Gastroesophageal sphincter (tissue), 4 donors: ENCODE results near the gene RHOG. TPM values are rescaled to one million over a fixed set of nuclear protein-coding genes. Genes with fewer than 3 reads are reported as not detected.

ENCODE experiments used
- ATAC-seq: fragments of 150-250 bp; one replicate; pipeline ENCODE4 v1.9.1; 2016; ENCODE audit warnings: mild to moderate bottlenecking, moderate library complexity
- H3K27ac ChIP-seq, 4 donors: fragments of 200-600 bp; sonication (generic) in 3 of 4; 1 replicate in 3 of 4; 2 replicates in 1 of 4; pipeline ENCODE4 v1.5.1; 2016 to 2019
- H3K27me3 ChIP-seq: fragments of 200-600 bp; sonication (generic); one replicate; pipeline ENCODE4 v1.5.1; 2019
- H3K36me3 ChIP-seq, 2 donors: fragments of 200-600 bp; sonication (generic); one replicate each; pipeline ENCODE4 v1.5.1; 2019; ENCODE audit warnings: control low read depth in 1 of 2
- H3K4me1 ChIP-seq, 3 donors: fragments of 200-600 bp; sonication (generic); 1 replicate in 2 of 3; 2 replicates in 1 of 3; pipeline ENCODE4 v1.5.1; 2016 to 2019; ENCODE audit warnings: control low read depth in 2 of 3
- H3K4me3 ChIP-seq, 2 donors: fragments of 200-600 bp; sonication (generic); one replicate each; pipeline ENCODE4 v1.5.1; 2019; ENCODE audit warnings: mild to moderate bottlenecking in 1 of 2, moderate library complexity in 1 of 2
- H3K9me3 ChIP-seq, 3 donors: fragments of 200-600 bp; sonication (generic); one replicate each; pipeline ENCODE4 v1.5.1; 2017 to 2019; ENCODE audit warnings: control low read depth in 2 of 3
- EP300 ChIP-seq: sonication (generic); formaldehyde crosslinking; IDR thresholded peaks from one replicate; pipeline ENCODE4 v1.6.1; 2017; ENCODE audit warnings: antibody characterized with exemption, mild to moderate bottlenecking
- POLR2A ChIP-seq, 2 donors: fragments of 450-650 bp; IDR thresholded peaks; one replicate each; pipeline ENCODE4 v1.6.1; 2017; ENCODE audit warnings: antibody characterized with exemption in 2 of 2, mild to moderate bottlenecking in 2 of 2, moderate library complexity in 1 of 2
- POLR2AphosphoS5 ChIP-seq: sonication (generic); formaldehyde crosslinking; IDR thresholded peaks from one replicate; pipeline ENCODE4 v1.6.1; 2017; ENCODE audit warnings: antibody characterized with exemption
- WGBS, 2 donors: methylation state at CpG; one replicate each; pipeline ENCODE4 v1.1.5; 2018; ENCODE audit warnings: low coverage in 1 of 2; 5-methylcytosine and 5-hydroxymethylcytosine counted together
- total RNA-seq, 4 donors: library from RNA; depleted of rRNA; stranded (reverse); fragments of >200 nt; gene quantifications; one replicate each; pipeline ENCODE4 v1.1.0, GENCODE V29; 2016
- TF ChIP-seq, protein P1 (sequence below), 4 experiments: fragments of 200-600 bp in 2 of 4; fragments of 450-650 bp in 2 of 4; sonication (generic) in 1 of 4; IDR thresholded peaks; one replicate each; pipeline ENCODE4 v1.5.1; 2017 to 2019; ENCODE audit warnings: antibody characterized with exemption in 4 of 4, mild to moderate bottlenecking in 2 of 4, moderate library complexity in 2 of 4

The RHOG gene
- total RNA-seq, 4 donors from 2014 or later = 31.9 to 67.4 (median 52.2) TPM

DNA sequence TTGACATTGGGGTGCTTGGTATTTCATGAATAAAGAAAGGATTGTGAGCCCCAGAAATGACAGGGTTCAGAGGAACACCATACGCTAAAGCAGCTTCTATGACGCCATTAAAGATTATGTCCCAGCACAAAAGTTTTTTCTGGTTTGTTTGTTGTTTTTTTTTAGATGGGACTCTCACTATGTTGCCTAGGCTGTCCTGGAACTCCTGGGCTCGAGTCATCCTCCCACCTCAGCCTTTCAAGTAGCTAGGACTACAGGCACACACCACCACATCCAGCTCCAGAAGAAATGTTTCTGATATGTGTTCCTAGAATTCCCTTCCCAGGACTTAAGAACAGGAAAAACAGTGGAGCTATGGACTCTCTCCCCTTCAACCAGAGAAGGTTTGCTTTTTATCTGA is 2.6 kb upstream of the RHOG start:
- WGBS, 2 donors = 73 to 91% methylated on average over 2 of the region's 3 CpGs
- Histone ChIP-seq H3K4me1 (peaks cover 0 to 29% (median 5%) of the 10 kb centered on the region in 3 donors), H3K4me3 (no peak overlapping the region), H3K27ac (no peak overlapping the region), H3K27me3 (no peaks in the 10 kb centered on the region), H3K9me3 (no peaks in the 10 kb centered on the region), H3K36me3 (no peaks in the 10 kb centered on the region)
- TF ChIP-seq POLR2AphosphoS5 = no peak
- TF ChIP-seq POLR2A (IDR thresholded peaks at IDR 0.05) = no peak
- TF ChIP-seq, protein P1, sequence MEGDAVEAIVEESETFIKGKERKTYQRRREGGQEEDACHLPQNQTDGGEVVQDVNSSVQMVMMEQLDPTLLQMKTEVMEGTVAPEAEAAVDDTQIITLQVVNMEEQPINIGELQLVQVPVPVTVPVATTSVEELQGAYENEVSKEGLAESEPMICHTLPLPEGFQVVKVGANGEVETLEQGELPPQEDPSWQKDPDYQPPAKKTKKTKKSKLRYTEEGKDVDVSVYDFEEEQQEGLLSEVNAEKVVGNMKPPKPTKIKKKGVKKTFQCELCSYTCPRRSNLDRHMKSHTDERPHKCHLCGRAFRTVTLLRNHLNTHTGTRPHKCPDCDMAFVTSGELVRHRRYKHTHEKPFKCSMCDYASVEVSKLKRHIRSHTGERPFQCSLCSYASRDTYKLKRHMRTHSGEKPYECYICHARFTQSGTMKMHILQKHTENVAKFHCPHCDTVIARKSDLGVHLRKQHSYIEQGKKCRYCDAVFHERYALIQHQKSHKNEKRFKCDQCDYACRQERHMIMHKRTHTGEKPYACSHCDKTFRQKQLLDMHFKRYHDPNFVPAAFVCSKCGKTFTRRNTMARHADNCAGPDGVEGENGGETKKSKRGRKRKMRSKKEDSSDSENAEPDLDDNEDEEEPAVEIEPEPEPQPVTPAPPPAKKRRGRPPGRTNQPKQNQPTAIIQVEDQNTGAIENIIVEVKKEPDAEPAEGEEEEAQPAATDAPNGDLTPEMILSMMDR (IDR thresholded peaks at IDR 0.05) = no peak
- TF ChIP-seq EP300 = no peak
- ATAC-seq = no peak

DNA sequence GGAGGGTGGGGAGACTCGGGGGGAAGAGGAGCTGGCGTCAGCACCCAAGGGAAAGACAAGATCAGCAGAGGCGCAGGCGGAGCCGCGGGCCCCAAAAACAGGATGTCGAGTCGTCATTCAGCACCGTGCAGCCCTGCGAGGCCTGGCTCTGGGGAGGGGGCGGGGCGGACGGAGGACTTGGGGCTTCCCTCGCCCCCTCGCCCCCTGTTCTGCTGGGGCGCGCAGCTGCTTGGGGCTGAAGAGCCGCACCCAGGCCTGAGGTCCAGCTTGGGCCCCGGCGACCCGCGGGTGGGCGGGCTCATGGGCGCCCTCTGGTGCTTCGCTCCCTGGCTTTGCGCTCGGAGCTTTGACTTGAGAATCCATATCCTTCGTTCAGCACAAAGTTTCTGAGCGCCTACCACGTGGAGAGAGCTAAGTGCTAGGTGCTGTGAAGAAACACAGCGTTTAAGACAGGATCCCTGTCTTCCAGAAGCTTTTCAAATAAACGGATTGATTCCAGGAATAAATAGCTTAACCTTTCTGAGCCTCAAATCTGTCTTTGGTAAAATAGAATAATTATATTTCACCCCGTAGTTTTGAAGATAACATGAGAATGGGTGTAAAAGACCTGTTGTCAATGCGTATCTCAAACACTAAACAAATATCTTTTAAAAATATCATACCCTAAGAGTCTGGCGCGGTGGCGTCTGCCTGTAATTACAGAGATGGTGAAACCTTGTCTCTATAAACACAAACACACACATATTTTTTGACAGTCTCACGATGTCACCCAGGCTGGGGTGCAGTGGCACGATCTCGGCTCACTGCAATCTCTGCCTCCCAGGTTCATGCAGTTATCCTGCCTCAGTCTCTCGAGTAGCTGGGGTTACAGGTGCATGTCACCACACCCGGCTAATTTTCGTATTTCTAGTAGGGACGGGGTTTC is 929 bp upstream of the RHOG start:
- Histone ChIP-seq H3K4me1 (peaks cover 0 to 45% (median 10%) of the 10 kb centered on the region in 3 donors), H3K36me3 (no peaks in the 10 kb centered on the region), H3K9me3 (no peaks in the 10 kb centered on the region), H3K27ac (peak overlapping the region; percentile 93 to 99 (median 97)), H3K27me3 (no peaks in the 10 kb centered on the region), H3K4me3 (peak overlapping the region; percentile 91 to 96)
- TF ChIP-seq POLR2AphosphoS5 = peak; percentile 36
- peak; percentile 16 to 68 for TF ChIP-seq POLR2A (IDR thresholded peaks at IDR 0.05)
- no peak for TF ChIP-seq EP300
- TF ChIP-seq, protein P1 (IDR thresholded peaks at IDR 0.05) = peak in 3 of 4 experiments; percentile 71 to 90 (median 75)
- peak; percentile 76 for ATAC-seq
- 61 to 75% methylated on average over 7 to 17 of the region's 44 CpGs for WGBS, 2 donors

DNA sequence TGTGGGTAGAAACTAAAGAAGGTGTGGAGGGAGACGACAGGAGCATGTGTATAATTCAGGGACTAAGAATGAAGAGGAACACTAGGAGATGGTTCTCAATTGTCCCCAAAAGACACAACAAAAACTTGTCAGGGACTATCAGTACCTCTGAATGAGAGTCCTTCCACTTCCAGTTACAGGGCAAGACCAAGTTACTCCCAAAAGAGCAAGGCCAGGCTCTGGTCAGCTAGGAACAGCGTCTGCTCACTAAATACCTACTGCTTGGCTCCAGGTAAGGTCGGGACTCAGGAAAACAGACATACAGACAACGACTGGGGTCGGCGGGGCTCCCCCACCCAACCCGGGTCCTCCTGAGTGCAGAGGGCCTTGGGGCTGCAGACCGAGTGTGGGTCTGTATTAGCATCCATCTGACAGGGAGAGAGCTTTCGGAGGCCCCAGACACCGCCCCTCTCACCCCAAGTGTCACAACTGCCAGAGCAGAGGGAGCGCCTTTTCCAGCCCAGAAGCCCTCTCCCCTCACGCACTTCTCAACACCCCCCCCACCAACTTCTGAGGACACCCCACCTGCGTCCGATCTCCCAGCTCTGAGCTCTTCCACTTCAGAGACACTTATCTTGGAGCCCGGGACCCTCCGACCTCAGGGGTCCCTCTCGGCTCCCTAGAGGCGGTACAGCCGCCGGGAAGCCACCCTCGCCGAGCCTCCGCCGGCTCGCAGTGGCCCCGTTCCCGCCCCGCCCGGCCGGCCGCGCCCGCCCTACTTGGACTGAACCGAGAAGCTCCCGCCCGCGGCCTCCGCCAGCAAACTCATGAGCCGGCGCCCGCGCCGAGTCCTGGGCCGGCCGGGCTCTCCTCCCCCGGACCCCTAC is 522 bp downstream of the RHOG start:
- no peaks in the 10 kb centered on the region for H3K27me3 ChIP-seq
- H3K36me3 ChIP-seq = peaks cover 0 to 2% of the 10 kb centered on the region in 2 donors
- peak; percentile 58 for ATAC-seq
- H3K4me1 ChIP-seq = peaks cover 0 to 58% (median 20%) of the 10 kb centered on the region in 3 donors
- TF ChIP-seq EP300 (no peak), POLR2A (IDR thresholded peaks at IDR 0.05) (no peak), POLR2AphosphoS5 (no peak)
- TF ChIP-seq, protein P1 (IDR thresholded peaks at IDR 0.05) = no peak
- H3K4me3 ChIP-seq = peak overlapping the region; percentile 91 to 96
- 3% methylated on average over 4 of the region's 46 CpGs; no CpG with 5 or more reads in 1 of the 2 donors for WGBS, 2 donors
- H3K9me3 ChIP-seq = no peaks in the 10 kb centered on the region
- peak overlapping the region; percentile 93 to 99 (median 97) for H3K27ac ChIP-seq

DNA sequence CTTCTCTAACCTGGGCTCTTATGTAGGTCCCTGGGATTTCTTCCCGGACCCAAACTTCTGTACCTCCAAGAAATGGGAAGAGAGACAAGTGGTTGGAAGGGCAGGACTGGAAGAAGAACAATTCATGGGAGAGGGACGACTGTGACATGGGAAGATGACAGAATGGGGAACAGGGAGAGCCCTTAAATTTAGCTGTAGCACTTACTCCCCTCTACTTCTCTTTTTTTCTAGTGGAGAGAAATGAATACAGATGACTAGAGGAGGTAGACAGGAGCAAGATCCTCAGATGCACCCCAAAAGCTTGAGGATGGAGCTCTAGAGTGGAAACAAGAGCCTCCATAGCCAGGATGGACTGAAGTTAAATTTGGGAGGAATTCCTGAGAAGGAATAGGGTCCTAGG is 2.3 kb downstream of the RHOG start:
- no peak for TF ChIP-seq EP300
- no peak for TF ChIP-seq POLR2AphosphoS5
- TF ChIP-seq POLR2A (IDR thresholded peaks at IDR 0.05) = no peak
- TF ChIP-seq, protein P1 (IDR thresholded peaks at IDR 0.05) = no peak
- ATAC-seq = no peak
- Histone ChIP-seq H3K27ac (peak overlapping the region in 2 of 4 donors; percentile 24 to 97), H3K9me3 (no peaks in the 10 kb centered on the region), H3K4me1 (peaks cover 0 to 75% (median 30%) of the 10 kb centered on the region in 3 donors), H3K36me3 (peaks cover 0 to 6% of the 10 kb centered on the region in 2 donors), H3K27me3 (no peaks in the 10 kb centered on the region), H3K4me3 (peak overlapping the region in 1 of 2 donors; percentile 4)
- WGBS, 2 donors = 74% methylated on average over 2 of the region's 2 CpGs; no CpG with 5 or more reads in 1 of the 2 donors
